HCT116 (cell line): Measurements from ENCODE around the gene HSP90AB1. TPM values are rescaled to one million over a fixed set of nuclear protein-coding genes. Genes with fewer than 3 reads are reported as not detected.

Experiments
- ATAC-seq: fragments of 200-7000 bp; cut with Tn5 transposase; 2 replicates; pipeline ENCODE4 v1.9.1; 2020; ENCODE audit warnings: mild to moderate bottlenecking, moderate library complexity
- BruUV-seq: library from RNA; stranded (reverse); fragments of 400-500 nt; replicated peaks from 2 replicates; lab custom pipeline; 2021; lab: Mats Ljungman, UMichigan
- CTCF ChIA-PET: fragments of 300-600 bp; sonication (Branson Sonifier 250); formaldehyde crosslinking; loops from one replicate; lab custom pipeline; 2021; ENCODE audit warnings: antibody characterized with exemption; lab: Charles Lee
- POLR2A ChIA-PET: fragments of 300-600, 350-600 bp; sonication (Branson Sonifier 250); formaldehyde crosslinking; loops from one replicate; lab custom pipeline; 2021; ENCODE audit warnings: antibody characterized with exemption; lab: Charles Lee
- RAD21 ChIA-PET, 2 experiments: fragments of 300-600 bp; sonication (Branson Sonifier 250); formaldehyde crosslinking; loops; one replicate each; lab custom pipeline; 2023; ENCODE audit warnings: low total read pairs in 2 of 2; ENCODE audit not compliant: uncharacterized antibody in 2 of 2, unreplicated experiment in 2 of 2, low non-redundant PET in 1 of 2; lab: Charles Lee
- DNase-seq: peaks from one replicate; pipeline ENCODE4 v3.0.0-alpha.2; 2010; ENCODE audit warnings: low read depth, low spot score
- H2AFZ ChIP-seq: fragments of 200-600 bp; shearing (Covaris generic), sonication (generic); 2 replicates; pipeline ENCODE4 v1.6.1; 2017; ENCODE audit warnings: low read depth, mixed run types, mixed read lengths, antibody characterized with exemption, low read length; ENCODE audit not compliant: poor library complexity, severe bottlenecking
- H3K27ac ChIP-seq: 2 replicates; pipeline ENCODE4 v1.5.1; 2012; ENCODE audit warnings: low read depth, low read length
- H3K27me3 ChIP-seq: fragments of 200-600 bp; sonication (generic); 2 replicates; pipeline ENCODE4 v1.6.1; 2016; ENCODE audit warnings: mixed run types, low read length, mixed read lengths; ENCODE audit not compliant: insufficient read depth
- H3K36me3 ChIP-seq, 2 experiments: fragments of 200-500 bp in 1 of 2; fragments of 200-600 bp in 1 of 2; sonication (Bioruptor generic) in 1 of 2; sonication (generic) in 1 of 2; 2 replicates each; pipeline versions ENCODE4 v1.5.1 to v1.6.1; 2014 to 2016; ENCODE audit warnings: low read length in 2 of 2, inconsistent platforms in 1 of 2, mixed read lengths in 1 of 2, mixed run types in 1 of 2; ENCODE audit not compliant: insufficient read depth in 2 of 2, control insufficient read depth in 1 of 2
- H3K4me1 ChIP-seq, 2 experiments: fragments of 200-600 bp in 1 of 2; sonication (generic) in 1 of 2; 2 replicates each; pipeline versions ENCODE4 v1.5.1 to v1.6.1; 2012 to 2017; ENCODE audit warnings: low read length in 2 of 2, inconsistent platforms in 1 of 2, mild to moderate bottlenecking in 1 of 2, mixed read lengths in 1 of 2, mixed run types in 1 of 2, moderate library complexity in 1 of 2; ENCODE audit not compliant: insufficient read depth in 2 of 2, control insufficient read depth in 1 of 2
- H3K4me2 ChIP-seq: fragments of 200-600 bp; sonication (generic); 2 replicates; pipeline ENCODE4 v1.6.1; 2017; ENCODE audit warnings: mixed run types, low read length, mixed read lengths
- H3K4me3 ChIP-seq, 2 experiments: fragments of 200-600 bp in 1 of 2; sonication (generic) in 1 of 2; replicated peaks in 1 of 2; 2 replicates each; pipeline ENCODE4 v1.5.1; 2011 to 2016; ENCODE audit warnings: low read length in 2 of 2, control low read depth in 1 of 2, low read depth in 1 of 2, mild to moderate bottlenecking in 1 of 2, mixed read lengths in 1 of 2, mixed run types in 1 of 2
- H3K79me2 ChIP-seq: fragments of 200-600 bp; sonication (generic); 2 replicates; pipeline ENCODE4 v1.6.1; 2017; ENCODE audit warnings: mild to moderate bottlenecking, mixed run types, low read length, moderate library complexity, mixed read lengths; ENCODE audit not compliant: insufficient read depth
- H3K9ac ChIP-seq: fragments of 200-600 bp; sonication (generic); 2 replicates; pipeline ENCODE4 v1.6.1; 2016; ENCODE audit warnings: low read length, mixed read lengths
- H3K9me2 ChIP-seq: fragments of 200-600 bp; sonication (generic), shearing (Covaris generic); 2 replicates; pipeline ENCODE4 v1.6.1; 2017; ENCODE audit warnings: mixed run types, mild to moderate bottlenecking, moderate library complexity; ENCODE audit not compliant: insufficient read depth
- H3K9me3 ChIP-seq, 2 experiments: fragments of 200-500 bp in 1 of 2; fragments of 200-600 bp in 1 of 2; sonication (Bioruptor generic) in 1 of 2; sonication (generic) in 1 of 2; 2 replicates each; pipeline ENCODE4 v1.6.1; 2014 to 2017; ENCODE audit warnings: low read length in 2 of 2, mixed read lengths in 2 of 2, inconsistent platforms in 1 of 2, low read depth in 1 of 2, mild to moderate bottlenecking in 1 of 2, mixed run types in 1 of 2, moderate library complexity in 1 of 2; ENCODE audit not compliant: control insufficient read depth in 1 of 2, insufficient read depth in 1 of 2
- H4K20me1 ChIP-seq: fragments of 200-600 bp; sonication (generic), shearing (Covaris generic); 2 replicates; pipeline ENCODE4 v1.6.1; 2017; ENCODE audit warnings: mixed run types, mild to moderate bottlenecking, moderate library complexity; ENCODE audit not compliant: insufficient read depth
- CEBPB ChIP-seq: IDR thresholded peaks from 2 replicates; pipeline ENCODE4 v1.6.1; 2012; ENCODE audit warnings: low read depth
- EZH2phosphoT487 ChIP-seq: fragments of 200-600 bp; IDR thresholded peaks from 2 replicates; pipeline ENCODE4 v1.6.1; 2018; ENCODE audit warnings: antibody characterized with exemption, borderline replicate concordance
- FOSL1 ChIP-seq: IDR thresholded peaks from 2 replicates; pipeline ENCODE4 v1.6.1; 2012; ENCODE audit warnings: low read depth
- POLR2A ChIP-seq: IDR thresholded peaks from 2 replicates; pipeline ENCODE4 v1.7.0; 2011; ENCODE audit warnings: borderline replicate concordance; ENCODE audit not compliant: insufficient read depth, insufficient read length; ENCODE audit errors: extremely low read depth
- SIN3A ChIP-seq: IDR thresholded peaks from 2 replicates; pipeline ENCODE4 v1.6.1; 2012; ENCODE audit warnings: low read depth
- ZFX ChIP-seq: fragments of 450-650 bp; IDR thresholded peaks from 2 replicates; pipeline ENCODE4 v1.6.1; 2017
- ZNF274 ChIP-seq: fragments of 200-500 bp; sonication (Bioruptor generic); IDR thresholded peaks from 2 replicates; pipeline ENCODE4 v1.6.1; 2014; ENCODE audit warnings: mild to moderate bottlenecking, low read depth, low read length, inconsistent platforms
- intact Hi-C: fragments of 100-400 bp; cut with micrococcal nuclease; formaldehyde crosslinking; loops from 2 replicates; pipeline ENCODE4 v1.10.0; 2022
- total RNA-seq: library from RNA; stranded (reverse); gene quantifications from one replicate; pipeline ENCODE4 v1.2.1, GENCODE V29; 2021; ENCODE audit not compliant: unreplicated experiment
- TF ChIP-seq, protein P1 (sequence below): IDR thresholded peaks from 2 replicates; pipeline ENCODE4 v1.6.1; 2012

HSP90AB1 gene
- total RNA-seq, 1 experiment from 2014 or later: 2,554 TPM

GRCh38 chr6:44221961-44222335, 25.0 kb upstream of the HSP90AB1 start:
- H3K9me3 ChIP-seq: no peaks in the 10 kb centered on the region
- peaks cover 34% of the 10 kb centered on the region for H3K79me2 ChIP-seq
- H4K20me1 ChIP-seq: peaks cover 4% of the 10 kb centered on the region; the same call in 1 of the 2 replicates
- intact Hi-C loops: no loop called here
- H2AFZ ChIP-seq: no peak overlapping the region
- ChIA-PET CTCF (interaction anchor here (0.6 to 3.7 kb wide), 10 partner anchors 8 to 49 kb away, joined by 3 to 22 read pairs (median 6); partner anchors contain the start of gene HSP90AB1), POLR2A (interaction anchor here (4.5 kb wide), 1 partner anchor 25 kb away, joined by 22 read pairs; the partner anchor contains the start of gene HSP90AB1), RAD21 (no interaction called here)
- TF ChIP-seq ZFX: no peak
- TF ChIP-seq CEBPB: no peak
- no peak for TF ChIP-seq ZNF274
- TF ChIP-seq, protein P1, sequence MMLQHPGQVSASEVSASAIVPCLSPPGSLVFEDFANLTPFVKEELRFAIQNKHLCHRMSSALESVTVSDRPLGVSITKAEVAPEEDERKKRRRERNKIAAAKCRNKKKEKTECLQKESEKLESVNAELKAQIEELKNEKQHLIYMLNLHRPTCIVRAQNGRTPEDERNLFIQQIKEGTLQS: no peak
- TF ChIP-seq SIN3A: no peak
- no peak for TF ChIP-seq FOSL1
- no peak for TF ChIP-seq POLR2A
- no peak for TF ChIP-seq EZH2phosphoT487
- no peaks in the 10 kb centered on the region for H3K9me2 ChIP-seq
- H3K27me3 ChIP-seq: no peaks in the 10 kb centered on the region
- H3K4me3 ChIP-seq: no peak overlapping the region; a peak in 1 of 4 replicates
- H3K4me1 ChIP-seq: peaks cover 45 to 73% of the 10 kb centered on the region in 2 experiments
- peak overlapping the region; percentile 41 for H3K9ac ChIP-seq
- ATAC-seq: no peak
- peak overlapping the region; percentile 5; the same call in 1 of the 2 replicates for H3K27ac ChIP-seq
- peaks cover 0 to 5% of the 10 kb centered on the region in 2 experiments; a peak in 1 of 4 replicates for H3K36me3 ChIP-seq
- DNase-seq: no peak
- no TSS peak for BruUV-seq
- peak overlapping the region; percentile 59 for H3K4me2 ChIP-seq
